ENCODE results near the gene CD38. TPM values are rescaled to one million over a fixed set of nuclear protein-coding genes. Genes with fewer than 3 reads are reported as not detected.
"Not testable (repeated sequence)": the region's sequence is repeated elsewhere in the genome, so short reads cannot be mapped to it uniquely, and the experiment has no call there.

The CD38 gene
- total RNA-seq, 1 donor from 2014 or later = not detected

GRCh38 chr4:15758294-15758693, 19.8 kb upstream of the CD38 start:
- H3K36me3 Mint-ChIP-seq (ENCODE audit: low read depth) = no peaks in the 10 kb centered on the region
- H3K27me3 Mint-ChIP-seq (ENCODE audit: low read depth) = no peaks in the 10 kb centered on the region
- H3K4me1 Mint-ChIP-seq (ENCODE audit: low read depth) = peaks cover 18% of the 10 kb centered on the region
- no peak overlapping the region for H3K4me3 Mint-ChIP-seq (ENCODE audit: unreplicated experiment)
- no peak for TF ChIP-seq CTCF (IDR thresholded peaks at IDR 0.05)
- no peaks in the 10 kb centered on the region for H3K9me3 Mint-ChIP-seq (ENCODE audit: low read depth)
- no peak overlapping the region for H3K27ac Mint-ChIP-seq (ENCODE audit: unreplicated experiment)
- no peak for DNase-seq (ENCODE audit: low spot score)

- not testable (repeated sequence) for H3K4me3 Mint-ChIP-seq (ENCODE audit: unreplicated experiment); H3K27ac Mint-ChIP-seq (ENCODE audit: unreplicated experiment); H3K9me3 Mint-ChIP-seq (ENCODE audit: low read depth); H3K4me1 Mint-ChIP-seq (ENCODE audit: low read depth); H3K36me3 Mint-ChIP-seq (ENCODE audit: low read depth); DNase-seq (ENCODE audit: low spot score); H3K27me3 Mint-ChIP-seq (ENCODE audit: low read depth)
Observed at GRCh38 chr4:15762460-15762859, 15.7 kb upstream of the CD38 start.

- Mint-ChIP-seq H3K36me3 (ENCODE audit: low read depth) (no peaks in the 10 kb centered on the region), H3K27ac (ENCODE audit: unreplicated experiment) (no peak overlapping the region), H3K9me3 (ENCODE audit: low read depth) (no peaks in the 10 kb centered on the region)
Observed at GRCh38 chr4:15765391-15765790, 12.7 kb upstream of the CD38 start.

GRCh38 chr4:15765910-15766697, 12.0 kb upstream of the CD38 start:
- no peak for DNase-seq (ENCODE audit: low spot score)
- Mint-ChIP-seq H3K4me1 (ENCODE audit: low read depth) (no peaks in the 10 kb centered on the region), H3K36me3 (ENCODE audit: low read depth) (no peaks in the 10 kb centered on the region), H3K4me3 (ENCODE audit: unreplicated experiment) (no peak overlapping the region), H3K9me3 (ENCODE audit: low read depth) (no peaks in the 10 kb centered on the region), H3K27me3 (ENCODE audit: low read depth) (no peaks in the 10 kb centered on the region), H3K27ac (ENCODE audit: unreplicated experiment) (no peak overlapping the region)
- no peak for TF ChIP-seq CTCF (IDR thresholded peaks at IDR 0.05)

More at GRCh38 chr4:15765391-15765790, 12.7 kb upstream of the CD38 start:
- no peaks in the 10 kb centered on the region for H3K27me3 Mint-ChIP-seq (ENCODE audit: low read depth)
- H3K4me3 Mint-ChIP-seq (ENCODE audit: unreplicated experiment) = no peak overlapping the region
- TF ChIP-seq CTCF (IDR thresholded peaks at IDR 0.05) = no peak
- no peaks in the 10 kb centered on the region for H3K4me1 Mint-ChIP-seq (ENCODE audit: low read depth)
- no peak for DNase-seq (ENCODE audit: low spot score)

- no peak overlapping the region for H3K4me3 Mint-ChIP-seq (ENCODE audit: unreplicated experiment)
- DNase-seq (ENCODE audit: low spot score) = no peak
- no peaks in the 10 kb centered on the region for H3K36me3 Mint-ChIP-seq (ENCODE audit: low read depth)
- TF ChIP-seq CTCF (IDR thresholded peaks at IDR 0.05) = no peak
- no peaks in the 10 kb centered on the region for H3K27me3 Mint-ChIP-seq (ENCODE audit: low read depth)
- H3K9me3 Mint-ChIP-seq (ENCODE audit: low read depth) = no peaks in the 10 kb centered on the region
- no peak overlapping the region for H3K27ac Mint-ChIP-seq (ENCODE audit: unreplicated experiment)
- no peaks in the 10 kb centered on the region for H3K4me1 Mint-ChIP-seq (ENCODE audit: low read depth)
Observed at GRCh38 chr4:15766821-15767220, 11.3 kb upstream of the CD38 start.

- TF ChIP-seq CTCF (IDR thresholded peaks at IDR 0.05) = no peak
- no peak overlapping the region for H3K27ac Mint-ChIP-seq (ENCODE audit: unreplicated experiment)
- H3K36me3 Mint-ChIP-seq (ENCODE audit: low read depth) = peaks cover 1% of the 10 kb centered on the region
- no peaks in the 10 kb centered on the region for H3K4me1 Mint-ChIP-seq (ENCODE audit: low read depth)
- H3K4me3 Mint-ChIP-seq (ENCODE audit: unreplicated experiment) = no peak overlapping the region
- peaks cover 21% of the 10 kb centered on the region for H3K27me3 Mint-ChIP-seq (ENCODE audit: low read depth)
- H3K9me3 Mint-ChIP-seq (ENCODE audit: low read depth) = no peaks in the 10 kb centered on the region
- no peak for DNase-seq (ENCODE audit: low spot score)
Observed at GRCh38 chr4:15769202-15769601, 8.9 kb upstream of the CD38 start.
